SK-N-SH treated with all-trans-retinoic acid at 6 μM for 48 hours (cell line): ENCODE measurements around the gene BSG.

Source experiments
- ATAC-seq: fragments of 200-7000 bp; cut with Tn5 transposase; 3 replicates; pipeline ENCODE4 v1.9.1; 2020; ENCODE audit warnings: mild to moderate bottlenecking, moderate library complexity
- ARNTL ChIP-seq: fragments of 450-650 bp; formaldehyde crosslinking; IDR thresholded peaks from 2 replicates; pipeline ENCODE4 v1.5.0; 2020; ENCODE audit warnings: low read depth, mild to moderate bottlenecking, moderate library complexity, borderline replicate concordance
- BACH2 ChIP-seq: fragments of 250-450 bp; sonication (Bioruptor Pico); IDR thresholded peaks from 2 replicates; pipeline ENCODE4 v1.9.0; 2021; ENCODE audit warnings: mild to moderate bottlenecking, borderline replicate concordance
- CSDC2 ChIP-seq: fragments of 250-450 bp; sonication (Bioruptor Pico); IDR thresholded peaks from 2 replicates; pipeline ENCODE4 v1.5.0; 2020; ENCODE audit warnings: mild to moderate bottlenecking, moderate library complexity
- ESRRG ChIP-seq: fragments of 250-450 bp; sonication (Bioruptor Pico); IDR thresholded peaks from 2 replicates; pipeline ENCODE4 v1.6.1; 2021; ENCODE audit warnings: mild to moderate bottlenecking
- GLIS3 ChIP-seq: fragments of 250-450 bp; sonication (Bioruptor Pico); IDR thresholded peaks from 2 replicates; pipeline ENCODE4 v1.5.0; 2020; ENCODE audit warnings: mild to moderate bottlenecking, moderate library complexity
- ISL1 ChIP-seq: fragments of 250-450 bp; sonication (Bioruptor Pico); IDR thresholded peaks from 2 replicates; pipeline ENCODE4 v2.1.2; 2022; ENCODE audit warnings: mild to moderate bottlenecking, moderate library complexity
- OSR1 ChIP-seq: fragments of 250-450 bp; sonication (Bioruptor Pico); IDR thresholded peaks from 2 replicates; pipeline ENCODE4 v1.8.0; 2022; ENCODE audit warnings: moderate library complexity, mild to moderate bottlenecking, inconsistent platforms
- PPARA ChIP-seq: fragments of 250-450 bp; sonication (Bioruptor Pico); IDR thresholded peaks from 2 replicates; pipeline ENCODE4 v1.5.0; 2020; ENCODE audit warnings: mild to moderate bottlenecking, borderline replicate concordance
- RARB ChIP-seq: fragments of 250-450 bp; sonication (Bioruptor Pico); IDR thresholded peaks from 2 replicates; pipeline ENCODE4 v1.8.0; 2021; ENCODE audit warnings: mild to moderate bottlenecking, moderate library complexity
- SNAI2 ChIP-seq: fragments of 250-450 bp; sonication (Bioruptor Pico); IDR thresholded peaks from 2 replicates; pipeline ENCODE4 v1.5.0; 2020; ENCODE audit warnings: mild to moderate bottlenecking, moderate library complexity
- TCF4 ChIP-seq: fragments of 250-450 bp; sonication (Bioruptor Pico); IDR thresholded peaks from 2 replicates; pipeline ENCODE4 v1.8.0; 2021; ENCODE audit warnings: mild to moderate bottlenecking, moderate library complexity, borderline replicate concordance
- TOX ChIP-seq: fragments of 250-450 bp; sonication (Bioruptor Pico); IDR thresholded peaks from 2 replicates; pipeline ENCODE4 v1.8.0; 2021; ENCODE audit warnings: mild to moderate bottlenecking, moderate library complexity, borderline replicate concordance
- ZC3H10 ChIP-seq: fragments of 250-450 bp; sonication (Bioruptor Pico); IDR thresholded peaks from 2 replicates; pipeline ENCODE4 v1.5.1; 2021; ENCODE audit warnings: mild to moderate bottlenecking, moderate library complexity
- ZFP3 ChIP-seq: fragments of 250-450 bp; sonication (Bioruptor Pico); IDR thresholded peaks from 2 replicates; pipeline ENCODE4 v1.5.0; 2020; ENCODE audit warnings: mild to moderate bottlenecking, moderate library complexity
- ZFP30 ChIP-seq: fragments of 450-650 bp; formaldehyde crosslinking; IDR thresholded peaks from 2 replicates; pipeline ENCODE4 v1.5.0; 2022; ENCODE audit warnings: mild to moderate bottlenecking, moderate library complexity
- ZNF565 ChIP-seq: fragments of 450-650 bp; formaldehyde crosslinking; conservative IDR thresholded peaks from 2 replicates; pipeline ENCODE4 v1.5.0; 2020; ENCODE audit warnings: low read depth, mild to moderate bottlenecking, moderate library complexity
- ZNF70 ChIP-seq: fragments of 450-650 bp; formaldehyde crosslinking; IDR thresholded peaks from 2 replicates; pipeline ENCODE4 v1.5.0; 2020; ENCODE audit warnings: mild to moderate bottlenecking, moderate library complexity
- TF ChIP-seq, protein P1 (sequence below): fragments of 250-450 bp; sonication (Bioruptor Pico); IDR thresholded peaks from 2 replicates; pipeline ENCODE4 v1.5.1; 2020; ENCODE audit warnings: low read depth, mild to moderate bottlenecking, moderate library complexity
- TF ChIP-seq, protein P2 (sequence below): fragments of 250-450 bp; sonication (Bioruptor Pico); IDR thresholded peaks from 2 replicates; pipeline ENCODE4 v1.8.0; 2021; ENCODE audit warnings: low read depth, mild to moderate bottlenecking, moderate library complexity, borderline replicate concordance
- TF ChIP-seq, protein P3 (sequence below): fragments of 250-450 bp; sonication (Bioruptor Pico); IDR thresholded peaks from 2 replicates; pipeline ENCODE4 v1.5.0; 2020; ENCODE audit warnings: mild to moderate bottlenecking, moderate library complexity
- TF ChIP-seq, protein P4 (sequence below): fragments of 250-450 bp; sonication (Bioruptor Pico); IDR thresholded peaks from 2 replicates; pipeline ENCODE4 v1.5.1; 2021; ENCODE audit warnings: mild to moderate bottlenecking, moderate library complexity
- TF ChIP-seq, protein P5 (sequence below): fragments of 250-450 bp; sonication (Bioruptor Pico); IDR thresholded peaks from 2 replicates; pipeline ENCODE4 v1.8.0; 2020; ENCODE audit warnings: mild to moderate bottlenecking, moderate library complexity, borderline replicate concordance

The BSG gene

DNA sequence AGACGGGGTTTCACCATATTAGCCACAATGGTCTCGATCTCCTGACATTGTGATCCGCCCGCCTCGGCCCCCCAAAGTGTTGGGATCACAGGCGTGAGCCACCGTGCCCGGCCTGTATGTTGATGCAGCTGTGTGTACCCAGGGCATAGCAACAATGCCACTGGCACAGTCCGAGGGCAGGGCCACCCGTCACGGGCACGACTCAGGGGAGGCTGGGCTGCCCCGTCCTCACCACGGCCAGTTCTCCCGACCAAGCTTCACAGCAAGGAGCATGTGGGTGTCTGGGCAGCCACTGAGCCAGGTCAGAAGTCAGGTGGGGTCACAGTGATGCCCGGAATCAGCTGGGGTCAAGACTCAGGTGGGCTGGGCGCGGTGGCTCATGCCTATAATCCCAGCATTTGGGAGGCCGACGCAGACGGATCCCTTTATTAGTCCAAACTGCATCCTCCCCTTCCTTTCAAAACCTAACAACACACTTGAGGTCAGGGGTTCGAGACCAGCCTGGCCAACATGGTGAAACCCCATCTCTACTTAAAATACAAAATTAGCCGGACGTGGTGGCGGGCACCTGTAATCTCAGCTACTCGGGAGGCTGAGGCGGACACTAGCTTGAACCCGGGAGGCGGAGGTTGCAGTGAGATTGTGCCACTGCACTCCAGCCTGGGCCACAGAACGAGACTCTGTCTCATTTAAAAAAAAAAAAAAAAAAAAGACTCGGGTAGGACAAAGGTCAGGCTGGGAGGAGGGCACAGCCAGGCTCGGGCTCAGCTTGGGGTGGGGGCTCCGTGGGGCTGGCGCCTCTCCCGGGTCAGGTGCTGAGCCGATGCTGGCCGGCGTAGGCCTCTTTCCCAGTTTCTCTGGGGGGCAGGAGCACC, 42.0 kb upstream of the BSG start:
- no peak for TF ChIP-seq BACH2 (CRISPR knock-in tag)
- no peak for TF ChIP-seq ZC3H10
- TF ChIP-seq, protein P1, sequence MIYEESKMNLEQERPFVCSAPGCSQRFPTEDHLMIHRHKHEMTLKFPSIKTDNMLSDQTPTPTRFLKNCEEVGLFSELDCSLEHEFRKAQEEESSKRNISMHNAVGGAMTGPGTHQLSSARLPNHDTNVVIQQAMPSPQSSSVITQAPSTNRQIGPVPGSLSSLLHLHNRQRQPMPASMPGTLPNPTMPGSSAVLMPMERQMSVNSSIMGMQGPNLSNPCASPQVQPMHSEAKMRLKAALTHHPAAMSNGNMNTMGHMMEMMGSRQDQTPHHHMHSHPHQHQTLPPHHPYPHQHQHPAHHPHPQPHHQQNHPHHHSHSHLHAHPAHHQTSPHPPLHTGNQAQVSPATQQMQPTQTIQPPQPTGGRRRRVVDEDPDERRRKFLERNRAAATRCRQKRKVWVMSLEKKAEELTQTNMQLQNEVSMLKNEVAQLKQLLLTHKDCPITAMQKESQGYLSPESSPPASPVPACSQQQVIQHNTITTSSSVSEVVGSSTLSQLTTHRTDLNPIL: no peak
- no peak for TF ChIP-seq ISL1
- no peak for TF ChIP-seq GLIS3
- no peak for TF ChIP-seq ZFP30
- no peak for TF ChIP-seq CSDC2
- TF ChIP-seq OSR1 (CRISPR knock-in tag): no peak
- no peak for TF ChIP-seq ZNF565 (CRISPR knock-in tag)
- no peak for TF ChIP-seq TCF4 (CRISPR knock-in tag)
- TF ChIP-seq ZNF70 (CRISPR knock-in tag): no peak
- TF ChIP-seq ZFP3 (CRISPR knock-in tag): no peak
- TF ChIP-seq, protein P2, sequence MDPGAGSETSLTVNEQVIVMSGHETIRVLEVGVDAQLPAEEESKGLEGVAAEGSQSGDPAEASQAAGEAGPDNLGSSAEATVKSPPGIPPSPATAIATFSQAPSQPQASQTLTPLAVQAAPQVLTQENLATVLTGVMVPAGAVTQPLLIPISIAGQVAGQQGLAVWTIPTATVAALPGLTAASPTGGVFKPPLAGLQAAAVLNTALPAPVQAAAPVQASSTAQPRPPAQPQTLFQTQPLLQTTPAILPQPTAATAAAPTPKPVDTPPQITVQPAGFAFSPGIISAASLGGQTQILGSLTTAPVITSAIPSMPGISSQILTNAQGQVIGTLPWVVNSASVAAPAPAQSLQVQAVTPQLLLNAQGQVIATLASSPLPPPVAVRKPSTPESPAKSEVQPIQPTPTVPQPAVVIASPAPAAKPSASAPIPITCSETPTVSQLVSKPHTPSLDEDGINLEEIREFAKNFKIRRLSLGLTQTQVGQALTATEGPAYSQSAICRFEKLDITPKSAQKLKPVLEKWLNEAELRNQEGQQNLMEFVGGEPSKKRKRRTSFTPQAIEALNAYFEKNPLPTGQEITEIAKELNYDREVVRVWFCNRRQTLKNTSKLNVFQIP: no peak
- TF ChIP-seq, all 23 proteins: peak for 0
- ATAC-seq: no peak

DNA sequence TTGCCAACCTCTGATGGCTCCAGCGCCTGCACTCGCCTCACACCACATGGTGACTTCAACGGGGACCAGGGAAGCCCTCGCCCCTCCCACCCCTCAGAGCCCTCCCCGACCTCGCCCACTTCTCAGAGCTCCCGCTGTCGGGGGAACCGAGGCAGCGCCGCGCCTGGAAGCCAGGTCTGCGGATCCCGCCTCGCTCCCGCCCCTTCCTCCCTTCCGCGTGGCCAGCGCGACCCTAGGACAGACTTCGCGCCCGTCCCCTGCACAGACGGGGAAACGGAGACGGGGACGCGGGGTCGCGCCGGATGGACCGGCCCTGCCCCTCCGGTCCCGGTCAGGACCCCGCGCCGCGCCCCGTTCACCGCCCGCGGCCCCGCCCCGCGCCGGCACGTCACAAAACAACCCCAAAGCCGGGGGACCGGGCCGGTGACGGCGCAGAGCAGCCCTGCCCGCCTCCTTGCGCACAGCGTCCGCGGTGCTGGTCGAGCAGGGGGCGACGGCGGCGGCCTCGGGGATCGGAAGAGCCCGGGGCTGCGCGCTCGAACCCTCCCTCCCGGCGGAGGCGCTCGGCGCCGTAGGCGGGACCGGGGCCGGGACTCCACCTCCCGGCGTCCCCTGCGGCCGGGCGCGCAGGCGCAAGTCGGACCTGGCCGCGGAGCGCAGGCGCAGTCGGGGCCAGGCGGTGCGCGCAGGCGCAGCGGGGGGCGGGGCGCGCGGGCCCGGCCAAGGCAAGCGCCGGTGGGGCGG, 41.2 kb upstream of the BSG start:
- TF ChIP-seq RARB (CRISPR knock-in tag) (no peak), ZNF70 (CRISPR knock-in tag) (no peak), PPARA (CRISPR knock-in tag) (no peak), CSDC2 (no peak), SNAI2 (no peak), TOX (CRISPR knock-in tag) (no peak), BACH2 (CRISPR knock-in tag) (no peak), ZFP30 (no peak), GLIS3 (no peak), ESRRG (CRISPR knock-in tag) (no peak), ZNF565 (CRISPR knock-in tag) (no peak), ARNTL (no peak), ISL1 (no peak), ZFP3 (CRISPR knock-in tag) (no peak)
- TF ChIP-seq, protein P1: no peak
- TF ChIP-seq, protein P3, sequence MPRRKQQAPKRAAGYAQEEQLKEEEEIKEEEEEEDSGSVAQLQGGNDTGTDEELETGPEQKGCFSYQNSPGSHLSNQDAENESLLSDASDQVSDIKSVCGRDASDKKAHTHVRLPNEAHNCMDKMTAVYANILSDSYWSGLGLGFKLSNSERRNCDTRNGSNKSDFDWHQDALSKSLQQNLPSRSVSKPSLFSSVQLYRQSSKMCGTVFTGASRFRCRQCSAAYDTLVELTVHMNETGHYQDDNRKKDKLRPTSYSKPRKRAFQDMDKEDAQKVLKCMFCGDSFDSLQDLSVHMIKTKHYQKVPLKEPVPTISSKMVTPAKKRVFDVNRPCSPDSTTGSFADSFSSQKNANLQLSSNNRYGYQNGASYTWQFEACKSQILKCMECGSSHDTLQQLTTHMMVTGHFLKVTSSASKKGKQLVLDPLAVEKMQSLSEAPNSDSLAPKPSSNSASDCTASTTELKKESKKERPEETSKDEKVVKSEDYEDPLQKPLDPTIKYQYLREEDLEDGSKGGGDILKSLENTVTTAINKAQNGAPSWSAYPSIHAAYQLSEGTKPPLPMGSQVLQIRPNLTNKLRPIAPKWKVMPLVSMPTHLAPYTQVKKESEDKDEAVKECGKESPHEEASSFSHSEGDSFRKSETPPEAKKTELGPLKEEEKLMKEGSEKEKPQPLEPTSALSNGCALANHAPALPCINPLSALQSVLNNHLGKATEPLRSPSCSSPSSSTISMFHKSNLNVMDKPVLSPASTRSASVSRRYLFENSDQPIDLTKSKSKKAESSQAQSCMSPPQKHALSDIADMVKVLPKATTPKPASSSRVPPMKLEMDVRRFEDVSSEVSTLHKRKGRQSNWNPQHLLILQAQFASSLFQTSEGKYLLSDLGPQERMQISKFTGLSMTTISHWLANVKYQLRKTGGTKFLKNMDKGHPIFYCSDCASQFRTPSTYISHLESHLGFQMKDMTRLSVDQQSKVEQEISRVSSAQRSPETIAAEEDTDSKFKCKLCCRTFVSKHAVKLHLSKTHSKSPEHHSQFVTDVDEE (CRISPR knock-in tag): no peak
- TF ChIP-seq, protein P2: no peak
- TF ChIP-seq, protein P4, sequence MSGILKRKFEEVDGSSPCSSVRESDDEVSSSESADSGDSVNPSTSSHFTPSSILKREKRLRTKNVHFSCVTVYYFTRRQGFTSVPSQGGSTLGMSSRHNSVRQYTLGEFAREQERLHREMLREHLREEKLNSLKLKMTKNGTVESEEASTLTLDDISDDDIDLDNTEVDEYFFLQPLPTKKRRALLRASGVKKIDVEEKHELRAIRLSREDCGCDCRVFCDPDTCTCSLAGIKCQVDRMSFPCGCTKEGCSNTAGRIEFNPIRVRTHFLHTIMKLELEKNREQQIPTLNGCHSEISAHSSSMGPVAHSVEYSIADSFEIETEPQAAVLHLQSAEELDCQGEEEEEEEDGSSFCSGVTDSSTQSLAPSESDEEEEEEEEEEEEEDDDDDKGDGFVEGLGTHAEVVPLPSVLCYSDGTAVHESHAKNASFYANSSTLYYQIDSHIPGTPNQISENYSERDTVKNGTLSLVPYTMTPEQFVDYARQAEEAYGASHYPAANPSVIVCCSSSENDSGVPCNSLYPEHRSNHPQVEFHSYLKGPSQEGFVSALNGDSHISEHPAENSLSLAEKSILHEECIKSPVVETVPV (CRISPR knock-in tag): no peak
- TF ChIP-seq, protein P5, sequence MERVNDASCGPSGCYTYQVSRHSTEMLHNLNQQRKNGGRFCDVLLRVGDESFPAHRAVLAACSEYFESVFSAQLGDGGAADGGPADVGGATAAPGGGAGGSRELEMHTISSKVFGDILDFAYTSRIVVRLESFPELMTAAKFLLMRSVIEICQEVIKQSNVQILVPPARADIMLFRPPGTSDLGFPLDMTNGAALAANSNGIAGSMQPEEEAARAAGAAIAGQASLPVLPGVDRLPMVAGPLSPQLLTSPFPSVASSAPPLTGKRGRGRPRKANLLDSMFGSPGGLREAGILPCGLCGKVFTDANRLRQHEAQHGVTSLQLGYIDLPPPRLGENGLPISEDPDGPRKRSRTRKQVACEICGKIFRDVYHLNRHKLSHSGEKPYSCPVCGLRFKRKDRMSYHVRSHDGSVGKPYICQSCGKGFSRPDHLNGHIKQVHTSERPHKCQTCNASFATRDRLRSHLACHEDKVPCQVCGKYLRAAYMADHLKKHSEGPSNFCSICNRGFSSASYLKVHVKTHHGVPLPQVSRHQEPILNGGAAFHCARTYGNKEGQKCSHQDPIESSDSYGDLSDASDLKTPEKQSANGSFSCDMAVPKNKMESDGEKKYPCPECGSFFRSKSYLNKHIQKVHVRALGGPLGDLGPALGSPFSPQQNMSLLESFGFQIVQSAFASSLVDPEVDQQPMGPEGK (CRISPR knock-in tag): no peak
- ATAC-seq: peak; percentile 71
